Esophagus muscularis mucosa (tissue), 3 donors: ENCODE data around the gene MACROD2.

Experiments
- CTCF ChIP-seq, 3 experiments: fragments of 200-600 bp in 2 of 3; fragments of 450-650 bp in 1 of 3; sonication (generic) in 2 of 3; IDR thresholded peaks; one replicate each; pipeline ENCODE4 v1.5.1; 2017 to 2019; ENCODE audit warnings: antibody characterized with exemption in 3 of 3, mild to moderate bottlenecking in 2 of 3, moderate library complexity in 1 of 3
- POLR2A ChIP-seq: fragments of 450-650 bp; IDR thresholded peaks from one replicate; pipeline ENCODE4 v1.6.1; 2017; ENCODE audit warnings: antibody characterized with exemption, moderate library complexity, mild to moderate bottlenecking, low read depth

- no peak for TF ChIP-seq POLR2A
- no peak for TF ChIP-seq CTCF (IDR thresholded peaks at IDR 0.05)
Observed at GRCh38 chr20:15638816-15639215, 1643.5 kb downstream of the MACROD2 start.
